Smooth muscle cell (in vitro differentiated cells): ENCODE measurements around the gene FFAR4. TPM values are rescaled to one million over a fixed set of nuclear protein-coding genes. Genes with fewer than 3 reads are reported as not detected.

Source experiments
- DNase-seq: peaks from one replicate; lab custom pipeline; 2025; ENCODE audit not compliant: unreplicated experiment; lab: John Stamatoyannopoulos, UW
- H2AFZ ChIP-seq: fragments of 200-600 bp; sonication (generic); 2 replicates; pipeline ENCODE4 v1.6.0; 2016; ENCODE audit warnings: antibody characterized with exemption, low read depth, mild to moderate bottlenecking
- H3F3A ChIP-seq: fragments of 200-600 bp; sonication (generic); 2 replicates; pipeline ENCODE4 v1.6.0; 2017; ENCODE audit warnings: antibody characterized with exemption, low read depth
- H3K27ac ChIP-seq: fragments of 200-600 bp; sonication (generic); 2 replicates; pipeline ENCODE4 v1.5.1; 2016; ENCODE audit warnings: low read depth, mild to moderate bottlenecking
- H3K27me3 ChIP-seq: fragments of 200-600 bp; sonication (generic); 2 replicates; pipeline ENCODE4 v1.6.1; 2016; ENCODE audit warnings: low read depth, mild to moderate bottlenecking
- H3K36me3 ChIP-seq: fragments of 200-600 bp; sonication (generic); 2 replicates; pipeline ENCODE4 v1.5.1; 2016; ENCODE audit warnings: low read depth
- H3K4me1 ChIP-seq: fragments of 200-600 bp; sonication (generic); 2 replicates; pipeline ENCODE4 v1.5.1; 2016; ENCODE audit warnings: low read depth
- H3K4me2 ChIP-seq: fragments of 200-600 bp; sonication (generic); 2 replicates; pipeline ENCODE4 v1.6.0; 2016; ENCODE audit warnings: mild to moderate bottlenecking
- H3K4me3 ChIP-seq: fragments of 200-600 bp; sonication (generic); 2 replicates; pipeline ENCODE4 v1.5.1; 2016; ENCODE audit warnings: mild to moderate bottlenecking
- H3K79me2 ChIP-seq: fragments of 200-600 bp; sonication (generic); 2 replicates; pipeline ENCODE4 v1.6.0; 2016; ENCODE audit warnings: low read depth, mild to moderate bottlenecking
- H3K9ac ChIP-seq: fragments of 200-600 bp; sonication (generic); 2 replicates; pipeline ENCODE4 v1.6.0; 2016; ENCODE audit warnings: low read depth
- H3K9me3 ChIP-seq: fragments of 200-600 bp; sonication (generic); replicated peaks from 2 replicates; pipeline ENCODE4 v1.5.1; 2016; ENCODE audit warnings: low read depth
- H4K20me1 ChIP-seq: fragments of 200-600 bp; sonication (generic); 2 replicates; pipeline ENCODE4 v1.6.0; 2016; ENCODE audit warnings: low read depth
- WGBS: methylation state at CpG from one replicate; pipeline ENCODE4 v1.1.7; 2016; ENCODE audit warnings: low lambda C conversion rate; 5-methylcytosine and 5-hydroxymethylcytosine counted together
- polyA plus RNA-seq: library from polyadenylated mRNA; unstranded; fragments of >200 nt; fragmentation: Nextera tagmentation; extraction: Ambion mirVana; gene quantifications from 2 replicates; pipeline ENCODE4 v1.2.1, GENCODE V29; 2016
- total RNA-seq: library from RNA; depleted of rRNA; stranded (reverse); fragments of >200 nt; gene quantifications from 2 replicates; pipeline ENCODE4 v1.2.3, GENCODE V29; 2014
- TF ChIP-seq, protein P1 (sequence below): fragments of 200-600 bp; sonication (generic); IDR thresholded peaks from 2 replicates; pipeline ENCODE4 v1.5.1; 2017; ENCODE audit warnings: borderline replicate concordance, mild to moderate bottlenecking, antibody characterized with exemption; ENCODE audit not compliant: insufficient read depth, poor library complexity, severe bottlenecking

Gene FFAR4
- total and polyA plus RNA-seq, 2 experiments from 2014 or later = not detected

DNA sequence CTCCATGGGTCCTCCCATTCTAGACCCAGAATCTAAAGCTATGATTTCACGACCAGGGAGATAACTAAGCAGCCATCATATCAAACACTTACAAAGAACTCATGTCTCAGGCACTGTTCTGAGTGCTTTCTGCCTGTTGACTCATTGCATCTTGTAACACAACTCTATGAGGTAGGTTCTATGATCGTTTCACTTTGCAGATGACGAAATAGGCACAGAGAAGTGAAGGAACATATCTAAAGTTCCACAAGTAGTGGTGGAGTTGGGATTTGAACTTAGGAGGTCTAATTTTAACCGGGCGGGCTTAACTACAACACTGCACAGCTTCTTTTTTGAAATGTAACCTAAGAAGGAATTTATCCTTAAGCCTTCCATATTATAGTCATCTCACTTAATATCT, 31.7 kb downstream of the FFAR4 start:
- Histone ChIP-seq H3K9ac (no peak overlapping the region), H3K79me2 (no peaks in the 10 kb centered on the region), H3F3A (no peaks in the 10 kb centered on the region), H3K9me3 (no peaks in the 10 kb centered on the region), H3K27me3 (peaks cover 43% of the 10 kb centered on the region), H3K36me3 (no peaks in the 10 kb centered on the region), H3K27ac (no peak overlapping the region), H3K4me1 (peaks cover 14% of the 10 kb centered on the region), H3K4me3 (no peak overlapping the region), H2AFZ (no peak overlapping the region), H3K4me2 (no peak overlapping the region), H4K20me1 (no peaks in the 10 kb centered on the region)
- TF ChIP-seq, protein P1, sequence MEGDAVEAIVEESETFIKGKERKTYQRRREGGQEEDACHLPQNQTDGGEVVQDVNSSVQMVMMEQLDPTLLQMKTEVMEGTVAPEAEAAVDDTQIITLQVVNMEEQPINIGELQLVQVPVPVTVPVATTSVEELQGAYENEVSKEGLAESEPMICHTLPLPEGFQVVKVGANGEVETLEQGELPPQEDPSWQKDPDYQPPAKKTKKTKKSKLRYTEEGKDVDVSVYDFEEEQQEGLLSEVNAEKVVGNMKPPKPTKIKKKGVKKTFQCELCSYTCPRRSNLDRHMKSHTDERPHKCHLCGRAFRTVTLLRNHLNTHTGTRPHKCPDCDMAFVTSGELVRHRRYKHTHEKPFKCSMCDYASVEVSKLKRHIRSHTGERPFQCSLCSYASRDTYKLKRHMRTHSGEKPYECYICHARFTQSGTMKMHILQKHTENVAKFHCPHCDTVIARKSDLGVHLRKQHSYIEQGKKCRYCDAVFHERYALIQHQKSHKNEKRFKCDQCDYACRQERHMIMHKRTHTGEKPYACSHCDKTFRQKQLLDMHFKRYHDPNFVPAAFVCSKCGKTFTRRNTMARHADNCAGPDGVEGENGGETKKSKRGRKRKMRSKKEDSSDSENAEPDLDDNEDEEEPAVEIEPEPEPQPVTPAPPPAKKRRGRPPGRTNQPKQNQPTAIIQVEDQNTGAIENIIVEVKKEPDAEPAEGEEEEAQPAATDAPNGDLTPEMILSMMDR = no peak
- DNase-seq = no peak
- 88% methylated on average over 5 of the region's 5 CpGs for WGBS

DNA sequence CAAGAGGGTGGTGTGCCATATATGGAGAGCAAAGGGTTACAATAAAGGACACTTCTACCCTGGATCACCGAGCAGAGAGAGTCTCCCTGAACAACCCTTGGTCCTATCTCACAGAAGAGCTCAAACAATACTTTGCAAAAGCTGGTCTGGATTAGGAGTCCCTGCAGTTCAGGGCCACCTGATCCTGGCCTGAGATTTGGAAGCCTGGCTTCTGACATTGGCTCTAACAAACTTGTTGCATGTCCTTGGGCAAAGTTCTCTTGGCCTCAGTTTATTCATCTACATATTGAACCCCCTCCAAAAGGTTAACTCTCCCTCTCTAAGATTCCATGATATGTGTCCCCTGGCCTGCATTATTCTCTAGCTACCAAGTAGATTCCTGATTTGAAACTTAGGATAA, 32.9 kb downstream of the FFAR4 start:
- H3K4me2 ChIP-seq = no peak overlapping the region
- 88% methylated on average over 1 of the region's 1 CpG for WGBS

DNA sequence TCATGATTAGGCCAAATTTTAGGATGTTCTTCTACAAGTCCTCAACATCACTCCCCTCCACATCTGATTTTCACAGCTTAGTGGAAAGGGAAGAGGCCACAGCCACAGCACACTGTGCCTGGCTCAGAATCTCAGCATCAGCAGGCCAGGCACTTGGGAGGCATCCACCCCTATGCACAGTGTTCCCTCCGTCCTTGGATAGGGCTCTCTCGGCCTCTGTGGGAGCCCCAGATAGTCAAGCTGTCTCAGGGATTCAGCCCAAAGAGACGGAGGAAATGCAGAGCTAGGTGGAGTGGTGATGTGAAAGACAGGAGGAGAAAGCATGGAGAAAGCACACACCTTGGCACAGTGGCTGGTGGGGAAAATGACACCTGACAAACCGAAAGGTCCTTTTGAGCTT, 33.3 kb downstream of the FFAR4 start:
- TF ChIP-seq, protein P1 = no peak
- H3K27me3 ChIP-seq = peaks cover 59% of the 10 kb centered on the region

More for the DNA sequence above, 32.9 kb downstream of the FFAR4 start:
- Histone ChIP-seq H3K9me3 (no peaks in the 10 kb centered on the region), H3K27ac (no peak overlapping the region), H3K4me1 (peaks cover 14% of the 10 kb centered on the region), H4K20me1 (no peaks in the 10 kb centered on the region), H3F3A (no peaks in the 10 kb centered on the region), H3K79me2 (no peaks in the 10 kb centered on the region), H3K27me3 (peaks cover 55% of the 10 kb centered on the region), H3K9ac (no peak overlapping the region), H3K4me3 (no peak overlapping the region), H2AFZ (no peak overlapping the region), H3K36me3 (no peaks in the 10 kb centered on the region)
- TF ChIP-seq, protein P1 = no peak
- DNase-seq = no peak

DNA sequence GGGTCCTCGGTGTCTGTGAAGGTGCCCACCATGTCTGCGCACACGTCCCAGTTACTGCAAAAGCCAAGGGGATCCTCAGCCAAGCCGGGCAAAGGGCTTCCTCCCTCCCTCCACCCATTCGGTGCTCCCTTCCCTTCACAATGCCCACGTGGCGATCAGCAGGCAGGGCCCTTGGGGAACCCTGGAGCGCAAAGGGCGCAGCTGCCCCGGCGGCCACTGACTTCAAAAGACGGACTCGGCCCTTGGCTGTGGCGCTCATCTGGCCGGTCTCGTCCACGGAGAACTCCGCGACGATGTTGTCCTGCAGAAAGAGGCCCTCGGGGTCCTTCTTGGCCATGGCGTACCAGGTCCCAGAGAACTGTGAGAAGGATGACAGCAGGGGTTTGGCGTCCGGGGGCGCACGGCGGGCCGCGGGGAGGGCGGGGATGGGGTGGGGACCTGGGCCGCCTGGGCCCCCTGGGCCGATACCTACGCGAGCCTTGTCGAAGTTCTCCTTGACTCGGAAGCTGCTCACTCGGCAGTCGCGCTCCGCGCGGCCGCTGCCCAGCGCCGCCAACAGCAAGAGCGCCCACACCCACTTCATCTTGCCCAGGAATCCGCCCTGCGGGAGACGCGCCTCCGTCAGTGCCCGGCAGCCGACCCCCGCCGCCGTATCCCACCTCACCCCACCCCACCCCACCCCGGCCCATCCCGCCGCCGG, 34.1 kb downstream of the FFAR4 start:
- 17% methylated on average over 48 of the region's 60 CpGs for whole genome bisulfite sequencing
- DNase-seq = peak; percentile 25

More for the DNA sequence above, 33.3 kb downstream of the FFAR4 start:
- H3K27ac ChIP-seq = no peak overlapping the region
- H3K4me1 ChIP-seq = peaks cover 14% of the 10 kb centered on the region
- H4K20me1 ChIP-seq = no peaks in the 10 kb centered on the region
- DNase-seq = no peak
- H3K36me3 ChIP-seq = no peaks in the 10 kb centered on the region
- no peak overlapping the region for H3K4me2 ChIP-seq
- H3F3A ChIP-seq = no peaks in the 10 kb centered on the region
- H2AFZ ChIP-seq = no peak overlapping the region
- no peak overlapping the region for H3K4me3 ChIP-seq
- H3K9ac ChIP-seq = no peak overlapping the region
- 89% methylated on average over 4 of the region's 4 CpGs for WGBS
- H3K79me2 ChIP-seq = no peaks in the 10 kb centered on the region
- no peaks in the 10 kb centered on the region for H3K9me3 ChIP-seq

More for the DNA sequence above, 34.1 kb downstream of the FFAR4 start:
- Histone ChIP-seq H3K79me2 (no peaks in the 10 kb centered on the region), H3K9ac (no peak overlapping the region), H3K27me3 (peaks cover 64% of the 10 kb centered on the region), H3K9me3 (no peaks in the 10 kb centered on the region), H3K27ac (no peak overlapping the region), H2AFZ (no peak overlapping the region), H3K4me2 (peak overlapping the region; percentile 93), H3K4me3 (peak overlapping the region; percentile 48), H3F3A (no peaks in the 10 kb centered on the region), H3K4me1 (peaks cover 14% of the 10 kb centered on the region), H3K36me3 (no peaks in the 10 kb centered on the region), H4K20me1 (no peaks in the 10 kb centered on the region)
- TF ChIP-seq, protein P1 = no peak
